Measurements from ENCODE around the gene CAMKK1.

DNA sequence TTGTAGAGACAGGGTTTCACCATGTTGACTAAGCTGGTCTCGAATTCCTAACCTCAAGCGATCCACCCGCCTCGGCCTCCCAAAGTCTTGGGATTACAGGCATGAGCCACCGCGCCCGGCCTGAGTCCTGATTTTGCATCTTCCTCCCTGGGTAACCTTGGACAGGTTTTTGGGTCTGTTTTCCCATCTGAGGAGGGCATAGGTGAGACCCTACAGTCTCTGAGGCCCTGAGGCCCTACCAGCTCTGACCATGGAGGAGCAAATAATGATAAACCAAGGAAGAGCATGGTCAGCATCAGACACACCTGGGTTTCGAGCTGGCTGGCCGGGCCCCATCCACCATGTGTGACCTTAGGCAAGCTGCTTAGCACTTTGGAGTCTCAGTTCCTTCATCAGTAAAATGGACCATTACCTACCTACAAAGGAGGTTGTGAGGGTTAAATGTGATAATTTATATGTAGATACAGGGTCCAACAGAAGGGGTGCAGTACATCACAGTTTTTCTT, 45.6 kb downstream of the CAMKK1 start:
- TF ChIP-seq, protein P1, sequence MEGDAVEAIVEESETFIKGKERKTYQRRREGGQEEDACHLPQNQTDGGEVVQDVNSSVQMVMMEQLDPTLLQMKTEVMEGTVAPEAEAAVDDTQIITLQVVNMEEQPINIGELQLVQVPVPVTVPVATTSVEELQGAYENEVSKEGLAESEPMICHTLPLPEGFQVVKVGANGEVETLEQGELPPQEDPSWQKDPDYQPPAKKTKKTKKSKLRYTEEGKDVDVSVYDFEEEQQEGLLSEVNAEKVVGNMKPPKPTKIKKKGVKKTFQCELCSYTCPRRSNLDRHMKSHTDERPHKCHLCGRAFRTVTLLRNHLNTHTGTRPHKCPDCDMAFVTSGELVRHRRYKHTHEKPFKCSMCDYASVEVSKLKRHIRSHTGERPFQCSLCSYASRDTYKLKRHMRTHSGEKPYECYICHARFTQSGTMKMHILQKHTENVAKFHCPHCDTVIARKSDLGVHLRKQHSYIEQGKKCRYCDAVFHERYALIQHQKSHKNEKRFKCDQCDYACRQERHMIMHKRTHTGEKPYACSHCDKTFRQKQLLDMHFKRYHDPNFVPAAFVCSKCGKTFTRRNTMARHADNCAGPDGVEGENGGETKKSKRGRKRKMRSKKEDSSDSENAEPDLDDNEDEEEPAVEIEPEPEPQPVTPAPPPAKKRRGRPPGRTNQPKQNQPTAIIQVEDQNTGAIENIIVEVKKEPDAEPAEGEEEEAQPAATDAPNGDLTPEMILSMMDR (conservative IDR thresholded peaks at IDR 0.05 in 1 of 2, IDR thresholded peaks at IDR 0.05 in 1 of 2; ENCODE audit: extremely low read depth in 1 of 2, insufficient read depth in 1 of 2, low read depth in 1 of 2, low read length in 2 of 2): no peak
- TF ChIP-seq EZH2 (IDR thresholded peaks at IDR 0.05; ENCODE audit: borderline replicate concordance, low read length): no peak
